HL-60 (cell line): ENCODE data around the gene RPL5.

Source experiments
- DNase-seq, 2 experiments: peaks; one replicate each; pipeline ENCODE4 v3.0.0-alpha.2; 2010 to 2020; ENCODE audit warnings: low read depth in 1 of 2, low spot score in 1 of 2
- H3K27ac ChIP-seq: fragments of 250-450 bp; sonication (Bioruptor Pico); replicated peaks from 2 replicates; pipeline ENCODE4 v1.5.1; 2020; ENCODE audit warnings: mild to moderate bottlenecking, moderate library complexity
- H3K27me3 ChIP-seq: fragments of 250-450 bp; sonication (Bioruptor Pico); 2 replicates; pipeline ENCODE4 v1.5.1; 2021; ENCODE audit warnings: mild to moderate bottlenecking, moderate library complexity; ENCODE audit not compliant: insufficient read depth, poor library complexity, severe bottlenecking
- H3K4me3 ChIP-seq: replicated peaks from 2 replicates; pipeline ENCODE4 v1.5.1; 2011; ENCODE audit warnings: mild to moderate bottlenecking, control low read depth, low read length; ENCODE audit not compliant: insufficient read depth
- CTCF ChIP-seq: IDR thresholded peaks from one replicate; pipeline ENCODE4 v1.5.1; 2011; ENCODE audit warnings: low read length, control low read depth, inconsistent platforms; ENCODE audit not compliant: insufficient read depth
- GABPA ChIP-seq: IDR thresholded peaks from 2 replicates; pipeline ENCODE4 v1.6.1; 2012; ENCODE audit warnings: low read depth
- POLR2AphosphoS5 ChIP-seq: IDR thresholded peaks from 2 replicates; pipeline ENCODE4 v1.6.1; 2012; ENCODE audit warnings: low read depth
- REST ChIP-seq: IDR thresholded peaks from 2 replicates; pipeline ENCODE4 v1.6.1; 2012; ENCODE audit warnings: low read depth; ENCODE audit not compliant: insufficient replicate concordance
- SPI1 ChIP-seq: IDR thresholded peaks from 2 replicates; pipeline ENCODE4 v1.6.1; 2012; ENCODE audit warnings: low read depth, mild to moderate bottlenecking, borderline replicate concordance

The RPL5 gene

GRCh38 chr1:92826792-92827191 lies 5.0 kb upstream of the RPL5 start:
- TF ChIP-seq SPI1 (no peak), REST (no peak), GABPA (no peak), POLR2AphosphoS5 (no peak), CTCF (no peak)
- Histone ChIP-seq H3K4me3 (no peak overlapping the region), H3K27me3 (no peaks in the 10 kb centered on the region), H3K27ac (no peak overlapping the region)
- no peak for DNase-seq

GRCh38 chr1:92831368-92831761 lies 475 bp upstream of the RPL5 start:
- H3K4me3 ChIP-seq, result no peak overlapping the region; the same call in 1 of the 2 replicates
- no peaks in the 10 kb centered on the region for H3K27me3 ChIP-seq
- no peak overlapping the region for H3K27ac ChIP-seq
- TF ChIP-seq POLR2AphosphoS5 (no peak), SPI1 (no peak), CTCF (no peak), REST (no peak), GABPA (no peak)
- DNase-seq, result no peak

- H3K27me3 ChIP-seq, result no peaks in the 10 kb centered on the region
- H3K4me3 ChIP-seq, result peak overlapping the region; percentile 91
- no peak for DNase-seq
- TF ChIP-seq CTCF (no peak), GABPA (no peak), SPI1 (no peak), POLR2AphosphoS5 (no peak), REST (no peak)
- peak overlapping the region; percentile 98 for H3K27ac ChIP-seq
Observed at GRCh38 chr1:92832537-92833114, 786 bp downstream of the RPL5 start.
